Bladder microvascular endothelial cell (primary cell): ENCODE results near the gene MRPS6. TPM values are rescaled to one million over a fixed set of nuclear protein-coding genes. Genes with fewer than 3 reads are reported as not detected.

Experiments
- total RNA-seq: library from RNA; depleted of rRNA; stranded (reverse); fragments of >200 nt; gene quantifications from 2 replicates; pipeline ENCODE4 v1.2.3, GENCODE V29; 2014

Gene MRPS6
- total RNA-seq = 6.2 and 13.7 TPM in 2 replicates

GRCh38 chr21:34073032-34073748, at the start of gene MRPS6, which contains the start of gene SLC5A3:
Gene MRPS6, plus strand, starts transcription at chr21:34073578. Its CDS starts 123 bp downstream, at chr21:34073701.
Gene SLC5A3, plus strand, starts transcription at chr21:34073578. Its CDS starts 21,621 bp downstream, at chr21:34095199.

Other genes starting within 250 kb of the MRPS6 start
- gene ATP5PO, start 157.8 kb upstream of the MRPS6 start, total RNA-seq = 126 and 143 TPM in 2 replicates
- gene SLC5A3, start within 50 bp of the MRPS6 start, total RNA-seq = 4.9 and 55.5 TPM in 2 replicates